ACC112 (cell line): Measurements from ENCODE around the gene ETFA.

Experiments used
- H2AFZ ChIP-seq: fragments of 200-600 bp; sonication (generic); one replicate; pipeline ENCODE4 v1.6.0; 2017; ENCODE audit warnings: antibody characterized with exemption, low read length; ENCODE audit not compliant: unreplicated experiment
- H3K27ac ChIP-seq: fragments of 200-600 bp; sonication (generic); 2 replicates; pipeline ENCODE4 v1.5.1; 2014; ENCODE audit warnings: low read depth, mild to moderate bottlenecking, antibody characterized with exemption, low read length, moderate library complexity
- H3K27me3 ChIP-seq: fragments of 200-600 bp; sonication (generic); 2 replicates; pipeline ENCODE4 v1.6.1; 2014; ENCODE audit warnings: mild to moderate bottlenecking, antibody characterized with exemption, low read length, moderate library complexity, mixed read lengths; ENCODE audit not compliant: insufficient read depth
- H3K36me3 ChIP-seq: fragments of 200-600 bp; sonication (generic); 2 replicates; pipeline ENCODE4 v1.6.1; 2016; ENCODE audit warnings: mild to moderate bottlenecking, antibody characterized with exemption, low read length, moderate library complexity, mixed read lengths; ENCODE audit not compliant: insufficient read depth
- H3K4me1 ChIP-seq: fragments of 200-600 bp; sonication (generic); one replicate; pipeline ENCODE4 v1.6.1; 2016; ENCODE audit warnings: low read length, mixed read lengths; ENCODE audit not compliant: insufficient read depth, unreplicated experiment, control insufficient read depth
- H3K4me3 ChIP-seq: fragments of 200-600 bp; sonication (generic); 2 replicates; pipeline ENCODE4 v1.5.1; 2014; ENCODE audit warnings: mild to moderate bottlenecking, low read depth, low read length
- H3K79me2 ChIP-seq: fragments of 200-600 bp; sonication (generic); one replicate; pipeline ENCODE4 v1.6.0; 2016; ENCODE audit warnings: low read length; ENCODE audit not compliant: control insufficient read depth, unreplicated experiment, insufficient read depth

The ETFA gene

GRCh38 chr15:76340198-76340802 lies 29.0 kb upstream of the ETFA start:
- no peak overlapping the region for H2AFZ ChIP-seq
- no peak overlapping the region for H3K27ac ChIP-seq
- H3K4me1 ChIP-seq = peaks cover 17% of the 10 kb centered on the region
- H3K36me3 ChIP-seq = no peaks in the 10 kb centered on the region
- peaks cover 3% of the 10 kb centered on the region for H3K79me2 ChIP-seq
- H3K27me3 ChIP-seq = peaks cover 96% of the 10 kb centered on the region
- H3K4me3 ChIP-seq = peak overlapping the region; percentile 70

GRCh38 chr15:76339305-76340197 lies 28.3 kb upstream of the ETFA start:
- Histone ChIP-seq H3K27me3 (peaks cover 91% of the 10 kb centered on the region), H2AFZ (peak overlapping the region; percentile 17), H3K27ac (no peak overlapping the region)

GRCh38 chr15:76338486-76339304 lies 27.4 kb upstream of the ETFA start:
- Histone ChIP-seq H3K27ac (no peak overlapping the region), H3K4me3 (peak overlapping the region; percentile 24; the same call in 1 of the 2 replicates), H3K36me3 (no peaks in the 10 kb centered on the region), H3K27me3 (peaks cover 83% of the 10 kb centered on the region), H2AFZ (no peak overlapping the region), H3K4me1 (peaks cover 17% of the 10 kb centered on the region), H3K79me2 (peaks cover 3% of the 10 kb centered on the region)

More at GRCh38 chr15:76339305-76340197, 28.3 kb upstream of the ETFA start:
- Histone ChIP-seq H3K4me1 (peaks cover 17% of the 10 kb centered on the region), H3K79me2 (peaks cover 3% of the 10 kb centered on the region), H3K36me3 (no peaks in the 10 kb centered on the region), H3K4me3 (peak overlapping the region; percentile 70)

GRCh38 chr15:76337696-76338485 lies 26.6 kb upstream of the ETFA start:
- no peaks in the 10 kb centered on the region for H3K36me3 ChIP-seq
- H3K4me3 ChIP-seq = peak overlapping the region; percentile 89
- H3K27ac ChIP-seq = no peak overlapping the region
- H3K79me2 ChIP-seq = peaks cover 3% of the 10 kb centered on the region
- peaks cover 17% of the 10 kb centered on the region for H3K4me1 ChIP-seq
- peaks cover 75% of the 10 kb centered on the region for H3K27me3 ChIP-seq
- H2AFZ ChIP-seq = no peak overlapping the region

GRCh38 chr15:76337059-76337695 lies 25.9 kb upstream of the ETFA start:
- H3K4me3 ChIP-seq = peak overlapping the region; percentile 89
- H2AFZ ChIP-seq = peak overlapping the region; percentile 66
- peaks cover 68% of the 10 kb centered on the region for H3K27me3 ChIP-seq
- no peak overlapping the region for H3K27ac ChIP-seq
- peaks cover 17% of the 10 kb centered on the region for H3K4me1 ChIP-seq
- no peaks in the 10 kb centered on the region for H3K36me3 ChIP-seq
- peaks cover 3% of the 10 kb centered on the region for H3K79me2 ChIP-seq

- Histone ChIP-seq H3K36me3 (no peaks in the 10 kb centered on the region), H3K27ac (peak within 1 kb of the TSS; percentile 34), H3K27me3 (peaks cover 60% of the 10 kb centered on the region), H3K4me3 (peak within 1 kb of the TSS; percentile 89), H3K79me2 (peaks cover 3% of the 10 kb centered on the region), H3K4me1 (peaks cover 17% of the 10 kb centered on the region), H2AFZ (peak within 1 kb of the TSS; percentile 66)
Observed at GRCh38 chr15:76336254-76337058, 25.2 kb upstream of the ETFA start, which contains the start of gene ISL2. Gene ISL2 (plus strand): TSS chr15:76336773. CDS start chr15:76336884, 111 bp downstream.

- peak overlapping the region; percentile 89 for H3K4me3 ChIP-seq
- peaks cover 17% of the 10 kb centered on the region for H3K4me1 ChIP-seq
- peaks cover 52% of the 10 kb centered on the region for H3K27me3 ChIP-seq
- H2AFZ ChIP-seq = peak overlapping the region; percentile 58
- peak overlapping the region; percentile 34 for H3K27ac ChIP-seq
- H3K36me3 ChIP-seq = no peaks in the 10 kb centered on the region
- peaks cover 3% of the 10 kb centered on the region for H3K79me2 ChIP-seq
Observed at GRCh38 chr15:76335307-76336253, 24.3 kb upstream of the ETFA start.

GRCh38 chr15:76334438-76335306 lies 23.4 kb upstream of the ETFA start:
- H3K4me3 ChIP-seq = no peak overlapping the region
- H2AFZ ChIP-seq = no peak overlapping the region
- H3K27ac ChIP-seq = no peak overlapping the region
- H3K27me3 ChIP-seq = peaks cover 42% of the 10 kb centered on the region
- H3K79me2 ChIP-seq = peaks cover 3% of the 10 kb centered on the region
- H3K4me1 ChIP-seq = peaks cover 8% of the 10 kb centered on the region
- H3K36me3 ChIP-seq = no peaks in the 10 kb centered on the region
